OCI-LY7 (cell line): ENCODE results near the gene ZNRF3.

Experiments used
- CTCF ChIP-seq: fragments of 200-600 bp; sonication (generic); conservative IDR thresholded peaks from 2 replicates; pipeline ENCODE4 v1.5.1; 2014; ENCODE audit warnings: mild to moderate bottlenecking, antibody characterized with exemption, low read length, moderate library complexity, mixed read lengths
- EZH2phosphoT487 ChIP-seq: fragments of 200-600 bp; sonication (generic); IDR thresholded peaks from 2 replicates; pipeline ENCODE4 v1.6.1; 2018; ENCODE audit warnings: low read depth, borderline replicate concordance, mild to moderate bottlenecking, mixed run types, antibody characterized with exemption, low read length, moderate library complexity, mixed read lengths

- no peak for TF ChIP-seq CTCF
- TF ChIP-seq EZH2phosphoT487, result no peak
Measured at GRCh38 chr22:28837640-28838039, 45.7 kb upstream of the ZNRF3 start.
